Fibroblast of lung (primary cell): ENCODE measurements around the gene KNCN. TPM values are rescaled to one million over a fixed set of nuclear protein-coding genes. Genes with fewer than 3 reads are reported as not detected.

Experiments
- DNase-seq, 2 donors: peaks; one replicate each; pipeline versions ENCODE4 v3.0.0 to v3.0.0-alpha.2; 2010; ENCODE audit warnings: low read depth in 2 of 2
- H2AFZ ChIP-seq: 2 replicates; pipeline ENCODE4 v1.5.1; 2012; ENCODE audit warnings: low read length, control low read depth, inconsistent platforms
- H3K27ac ChIP-seq: 2 replicates; pipeline ENCODE4 v1.5.1; 2011; ENCODE audit warnings: low read length, control low read depth; ENCODE audit not compliant: insufficient read depth
- H3K27me3 ChIP-seq: 2 replicates; pipeline ENCODE4 v1.5.1; 2011; ENCODE audit warnings: mild to moderate bottlenecking, low read length; ENCODE audit not compliant: control insufficient read depth, insufficient read depth
- H3K36me3 ChIP-seq: 2 replicates; pipeline ENCODE4 v1.5.1; 2011; ENCODE audit warnings: low read length; ENCODE audit not compliant: control insufficient read depth, insufficient read depth
- H3K4me1 ChIP-seq: 2 replicates; pipeline ENCODE4 v1.5.1; 2011; ENCODE audit warnings: low read length; ENCODE audit not compliant: control insufficient read depth, insufficient read depth; ENCODE audit errors: extremely low read depth
- H3K4me2 ChIP-seq: 2 replicates; pipeline ENCODE4 v1.5.1; 2011; ENCODE audit warnings: low read length, control low read depth; ENCODE audit not compliant: insufficient read depth; ENCODE audit errors: extremely low read depth
- H3K4me3 ChIP-seq, 4 experiments: fragments of 200-600 bp in 1 of 4; sonication (generic) in 1 of 4; replicated peaks in 1 of 4; 2 replicates each; pipeline ENCODE4 v1.5.1; 2011 to 2016; ENCODE audit warnings: low read length in 4 of 4, low read depth in 3 of 4, mild to moderate bottlenecking in 3 of 4, control low read depth in 2 of 4, inconsistent platforms in 1 of 4, mixed read lengths in 1 of 4; ENCODE audit not compliant: insufficient read depth in 1 of 4; ENCODE audit errors: control extremely low read depth in 1 of 4
- H3K79me2 ChIP-seq: 2 replicates; pipeline ENCODE4 v1.5.1; 2012; ENCODE audit warnings: mild to moderate bottlenecking, low read length, inconsistent platforms; ENCODE audit not compliant: control insufficient read depth, insufficient read depth
- H3K9ac ChIP-seq: 2 replicates; pipeline ENCODE4 v1.5.1; 2011; ENCODE audit warnings: mild to moderate bottlenecking, low read length, control low read depth; ENCODE audit not compliant: insufficient read depth
- H3K9me3 ChIP-seq: 2 replicates; pipeline ENCODE4 v1.5.1; 2012; ENCODE audit warnings: low read depth, low read length; ENCODE audit not compliant: control insufficient read depth, insufficient read depth
- H4K20me1 ChIP-seq: 2 replicates; pipeline ENCODE4 v1.5.1; 2011; ENCODE audit warnings: low read length; ENCODE audit not compliant: control insufficient read depth, insufficient read depth; ENCODE audit errors: extremely low read depth
- EZH2 ChIP-seq: IDR thresholded peaks from 2 replicates; pipeline ENCODE4 v1.5.1; 2012; ENCODE audit warnings: low read length, control low read depth, mild to moderate bottlenecking; ENCODE audit errors: missing control alignments
- polyA plus RNA-seq, 2 donors: library from polyadenylated mRNA; depleted of rRNA in 1 of 2; stranded (reverse) in 1 of 2; unstranded in 1 of 2; fragments of >200 nt; gene quantifications; 2 replicates each; pipeline ENCODE4 v1.2.1, GENCODE V29; 2011 to 2012; ENCODE audit warnings: missing spikeins in 1 of 2
- total RNA-seq: library from RNA; depleted of rRNA; stranded (reverse); fragments of >200 nt; gene quantifications from 2 replicates; pipeline ENCODE4 v1.2.1, GENCODE V29; 2014
- TF ChIP-seq, protein P1 (sequence below), 2 donors: IDR thresholded peaks in 1 of 2; conservative IDR thresholded peaks in 1 of 2; 1 replicate in 1 of 2; 2 replicates in 1 of 2; pipeline ENCODE4 v1.5.1; 2011 to 2012; ENCODE audit warnings: low read length in 2 of 2, control low read depth in 1 of 2, inconsistent platforms in 1 of 2, low read depth in 1 of 2, mild to moderate bottlenecking in 1 of 2

Gene KNCN
- total and polyA plus RNA-seq, 2 donors (not counting 1 experiment from before 2014, with no cell fraction given), result not detected

DNA sequence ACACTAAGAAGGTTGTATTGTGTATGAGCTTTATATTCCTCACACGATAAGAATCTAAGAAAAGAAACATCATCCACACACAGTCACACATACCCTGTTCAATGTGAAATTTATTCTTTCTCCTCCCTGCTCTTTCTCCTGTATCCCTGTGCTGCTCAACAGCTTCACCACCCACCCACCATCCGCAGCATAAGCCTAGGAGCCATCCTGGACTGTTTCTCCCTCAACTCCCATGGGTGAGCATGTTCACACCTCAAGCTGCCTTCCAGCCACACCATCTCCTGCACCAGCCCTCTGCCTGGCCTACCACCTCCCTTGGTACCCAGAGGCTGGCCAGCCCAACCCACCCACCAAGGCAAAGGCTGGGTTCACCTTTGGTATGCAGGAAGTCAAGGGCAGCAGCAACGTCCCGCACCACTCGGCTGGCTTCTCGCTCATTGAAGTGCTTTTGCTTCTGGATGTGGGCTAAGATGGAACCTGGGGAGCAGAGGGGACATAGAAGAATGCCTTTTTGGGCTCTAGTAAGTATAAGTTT, 20.3 kb upstream of the KNCN start:
- Histone ChIP-seq H3K4me2 (no peak overlapping the region), H3K27ac (no peak overlapping the region), H3K9me3 (no peaks in the 10 kb centered on the region), H3K36me3 (peaks cover 4% of the 10 kb centered on the region), H2AFZ (no peak overlapping the region), H3K4me1 (no peaks in the 10 kb centered on the region), H3K79me2 (no peaks in the 10 kb centered on the region), H3K27me3 (no peaks in the 10 kb centered on the region), H3K4me3 (no peak overlapping the region), H4K20me1 (no peaks in the 10 kb centered on the region), H3K9ac (no peak overlapping the region)
- TF ChIP-seq, protein P1, sequence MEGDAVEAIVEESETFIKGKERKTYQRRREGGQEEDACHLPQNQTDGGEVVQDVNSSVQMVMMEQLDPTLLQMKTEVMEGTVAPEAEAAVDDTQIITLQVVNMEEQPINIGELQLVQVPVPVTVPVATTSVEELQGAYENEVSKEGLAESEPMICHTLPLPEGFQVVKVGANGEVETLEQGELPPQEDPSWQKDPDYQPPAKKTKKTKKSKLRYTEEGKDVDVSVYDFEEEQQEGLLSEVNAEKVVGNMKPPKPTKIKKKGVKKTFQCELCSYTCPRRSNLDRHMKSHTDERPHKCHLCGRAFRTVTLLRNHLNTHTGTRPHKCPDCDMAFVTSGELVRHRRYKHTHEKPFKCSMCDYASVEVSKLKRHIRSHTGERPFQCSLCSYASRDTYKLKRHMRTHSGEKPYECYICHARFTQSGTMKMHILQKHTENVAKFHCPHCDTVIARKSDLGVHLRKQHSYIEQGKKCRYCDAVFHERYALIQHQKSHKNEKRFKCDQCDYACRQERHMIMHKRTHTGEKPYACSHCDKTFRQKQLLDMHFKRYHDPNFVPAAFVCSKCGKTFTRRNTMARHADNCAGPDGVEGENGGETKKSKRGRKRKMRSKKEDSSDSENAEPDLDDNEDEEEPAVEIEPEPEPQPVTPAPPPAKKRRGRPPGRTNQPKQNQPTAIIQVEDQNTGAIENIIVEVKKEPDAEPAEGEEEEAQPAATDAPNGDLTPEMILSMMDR (conservative IDR thresholded peaks at IDR 0.05 in 1 of 2, IDR thresholded peaks at IDR 0.05 in 1 of 2; ENCODE audit: low read depth in 1 of 2, low read length in 2 of 2), result no peak
- TF ChIP-seq EZH2, result no peak
- DNase-seq, result no peak

DNA sequence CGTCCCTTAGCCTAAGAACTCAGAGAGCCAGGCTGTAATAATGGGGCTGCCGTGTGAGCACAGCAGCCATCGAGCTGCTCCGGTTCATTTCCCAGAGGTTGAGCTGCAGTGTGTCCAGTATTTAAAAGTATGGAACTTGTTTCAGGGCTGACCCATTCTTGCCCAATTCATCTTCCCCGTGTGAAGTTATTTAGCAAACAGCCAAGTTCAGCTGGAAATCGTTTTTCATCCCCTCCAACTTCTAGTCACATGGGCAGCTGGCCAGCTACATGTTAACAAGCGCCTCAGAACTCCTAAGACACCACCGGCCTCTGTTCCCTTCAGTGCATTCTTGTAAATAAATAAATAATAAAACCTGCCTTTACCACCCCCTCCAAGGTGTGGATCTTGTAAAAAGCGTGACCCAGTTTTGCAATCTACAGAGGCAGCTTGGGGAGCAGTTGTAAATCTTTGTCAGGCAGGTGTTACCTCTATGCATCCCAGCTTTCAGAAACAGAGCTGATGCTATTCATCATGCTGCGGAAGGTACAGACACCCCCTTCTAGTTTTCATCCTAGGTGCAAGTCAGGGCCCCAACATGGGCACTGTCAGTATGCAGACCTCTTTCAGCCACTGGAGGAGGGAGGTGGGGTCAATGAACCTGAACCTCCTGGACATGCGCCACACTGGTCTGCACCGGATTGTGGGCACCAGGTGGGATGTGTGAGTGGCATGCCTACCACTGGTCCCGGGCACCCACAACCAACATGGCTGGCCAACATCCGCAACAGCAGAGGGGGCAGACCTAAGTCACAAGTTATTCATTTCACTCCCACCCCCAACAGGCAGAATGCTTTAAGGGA, 18.7 kb upstream of the KNCN start:
- H3K27me3 ChIP-seq, result no peaks in the 10 kb centered on the region
- H3K9ac ChIP-seq, result no peak overlapping the region
- H3K4me3 ChIP-seq, result no peak overlapping the region
- peaks cover 2% of the 10 kb centered on the region for H3K36me3 ChIP-seq
- no peaks in the 10 kb centered on the region for H3K9me3 ChIP-seq
- TF ChIP-seq EZH2, result no peak
- TF ChIP-seq, protein P1 (conservative IDR thresholded peaks at IDR 0.05 in 1 of 2, IDR thresholded peaks at IDR 0.05 in 1 of 2; ENCODE audit: low read depth in 1 of 2, low read length in 2 of 2), result no peak
- H3K4me2 ChIP-seq, result no peak overlapping the region
- H3K79me2 ChIP-seq, result no peaks in the 10 kb centered on the region
- peak; percentile 37 to 72 for DNase-seq
- H3K4me1 ChIP-seq, result no peaks in the 10 kb centered on the region
- H4K20me1 ChIP-seq, result no peaks in the 10 kb centered on the region
- no peak overlapping the region for H3K27ac ChIP-seq
- H2AFZ ChIP-seq, result no peak overlapping the region

DNA sequence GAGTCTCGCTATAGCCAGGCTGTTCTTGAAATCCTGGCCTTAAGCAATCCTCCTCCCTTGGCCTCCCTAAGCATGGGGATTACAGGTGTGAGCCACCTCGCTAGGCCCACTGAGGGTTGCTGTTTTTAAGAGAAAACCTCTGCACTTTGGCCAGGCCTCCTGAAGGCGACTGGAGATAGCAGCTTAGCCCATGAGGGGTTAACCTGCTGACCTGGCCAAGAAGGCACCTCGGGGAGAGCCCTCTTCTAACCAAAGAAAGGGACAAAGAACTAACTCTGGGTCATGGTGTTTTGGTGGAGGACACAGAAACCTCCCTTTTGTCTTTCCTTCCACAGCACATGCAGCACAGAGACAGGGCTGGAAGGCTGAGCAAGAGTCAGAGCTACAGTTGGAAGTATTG, 17.7 kb upstream of the KNCN start:
- no peak overlapping the region for H3K4me3 ChIP-seq
- H4K20me1 ChIP-seq, result no peaks in the 10 kb centered on the region
- H3K36me3 ChIP-seq, result peaks cover 2% of the 10 kb centered on the region
- no peak overlapping the region for H3K4me2 ChIP-seq
- H3K4me1 ChIP-seq, result no peaks in the 10 kb centered on the region
- H2AFZ ChIP-seq, result no peak overlapping the region
- no peak overlapping the region for H3K27ac ChIP-seq
- DNase-seq, result no peak
- no peak for TF ChIP-seq EZH2
- TF ChIP-seq, protein P1 (conservative IDR thresholded peaks at IDR 0.05 in 1 of 2, IDR thresholded peaks at IDR 0.05 in 1 of 2; ENCODE audit: low read depth in 1 of 2, low read length in 2 of 2), result no peak
- no peaks in the 10 kb centered on the region for H3K79me2 ChIP-seq
- no peak overlapping the region for H3K9ac ChIP-seq
- H3K9me3 ChIP-seq, result no peaks in the 10 kb centered on the region
- no peaks in the 10 kb centered on the region for H3K27me3 ChIP-seq
